ENCODE measurements around the gene EPM2A.

Gene EPM2A

DNA sequence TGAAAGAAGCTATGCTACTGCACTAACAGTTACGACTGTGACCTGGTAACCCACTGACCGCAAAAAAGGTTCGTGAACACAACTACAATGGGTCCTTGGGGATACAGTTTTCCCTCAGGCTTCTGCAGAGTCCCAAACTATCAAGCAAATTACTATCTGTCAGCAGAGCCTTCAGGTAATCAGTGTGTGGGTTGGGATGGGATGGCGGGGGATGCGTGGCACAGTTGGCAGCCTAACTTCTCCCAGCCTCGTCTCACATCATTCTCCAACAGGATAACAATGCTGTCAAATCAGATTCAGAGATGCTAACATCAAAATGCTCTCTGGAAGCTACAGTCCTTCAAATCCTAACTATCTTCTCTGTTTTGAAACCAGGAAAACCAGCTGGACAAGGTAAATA lies 102.3 kb downstream of the EPM2A start:
- H3K79me2 ChIP-seq (ENCODE audit: insufficient read depth, low read length), result no peaks in the 10 kb centered on the region
- no peak overlapping the region for H2AFZ ChIP-seq (ENCODE audit: low read length)
- H3K9ac ChIP-seq (ENCODE audit: low read depth, low read length, poor library complexity, severe bottlenecking), result no peak overlapping the region
- no peak overlapping the region for H3K4me3 ChIP-seq (ENCODE audit: low read length, poor library complexity, severe bottlenecking)
- no peaks in the 10 kb centered on the region for H3K9me2 ChIP-seq (replicated peaks; ENCODE audit: low read depth, low read length)
- no peaks in the 10 kb centered on the region for H3K36me3 ChIP-seq (ENCODE audit: insufficient read depth, low read length)
- H3K4me2 ChIP-seq (ENCODE audit: low read depth, low read length, poor library complexity, severe bottlenecking), result no peak overlapping the region
- TF ChIP-seq, protein P1, sequence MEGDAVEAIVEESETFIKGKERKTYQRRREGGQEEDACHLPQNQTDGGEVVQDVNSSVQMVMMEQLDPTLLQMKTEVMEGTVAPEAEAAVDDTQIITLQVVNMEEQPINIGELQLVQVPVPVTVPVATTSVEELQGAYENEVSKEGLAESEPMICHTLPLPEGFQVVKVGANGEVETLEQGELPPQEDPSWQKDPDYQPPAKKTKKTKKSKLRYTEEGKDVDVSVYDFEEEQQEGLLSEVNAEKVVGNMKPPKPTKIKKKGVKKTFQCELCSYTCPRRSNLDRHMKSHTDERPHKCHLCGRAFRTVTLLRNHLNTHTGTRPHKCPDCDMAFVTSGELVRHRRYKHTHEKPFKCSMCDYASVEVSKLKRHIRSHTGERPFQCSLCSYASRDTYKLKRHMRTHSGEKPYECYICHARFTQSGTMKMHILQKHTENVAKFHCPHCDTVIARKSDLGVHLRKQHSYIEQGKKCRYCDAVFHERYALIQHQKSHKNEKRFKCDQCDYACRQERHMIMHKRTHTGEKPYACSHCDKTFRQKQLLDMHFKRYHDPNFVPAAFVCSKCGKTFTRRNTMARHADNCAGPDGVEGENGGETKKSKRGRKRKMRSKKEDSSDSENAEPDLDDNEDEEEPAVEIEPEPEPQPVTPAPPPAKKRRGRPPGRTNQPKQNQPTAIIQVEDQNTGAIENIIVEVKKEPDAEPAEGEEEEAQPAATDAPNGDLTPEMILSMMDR (conservative IDR thresholded peaks at IDR 0.05; ENCODE audit: low read length), result no peak
- no peak for TF ChIP-seq EZH2phosphoT487 (IDR thresholded peaks at IDR 0.05; ENCODE audit: borderline replicate concordance)
- H3K27me3 ChIP-seq (ENCODE audit: insufficient read depth, low read length, poor library complexity, severe bottlenecking), result no peaks in the 10 kb centered on the region
- no peaks in the 10 kb centered on the region for H3K9me3 ChIP-seq (ENCODE audit: insufficient read depth, low read depth, low read length)
- peaks cover 5% of the 10 kb centered on the region for H3K4me1 ChIP-seq (ENCODE audit: insufficient read depth, low read length, poor library complexity, severe bottlenecking)
- H3F3A ChIP-seq (ENCODE audit: low read depth), result no peaks in the 10 kb centered on the region
- no peaks in the 10 kb centered on the region for H4K20me1 ChIP-seq (ENCODE audit: insufficient read depth, low read length, poor library complexity, severe bottlenecking)

DNA sequence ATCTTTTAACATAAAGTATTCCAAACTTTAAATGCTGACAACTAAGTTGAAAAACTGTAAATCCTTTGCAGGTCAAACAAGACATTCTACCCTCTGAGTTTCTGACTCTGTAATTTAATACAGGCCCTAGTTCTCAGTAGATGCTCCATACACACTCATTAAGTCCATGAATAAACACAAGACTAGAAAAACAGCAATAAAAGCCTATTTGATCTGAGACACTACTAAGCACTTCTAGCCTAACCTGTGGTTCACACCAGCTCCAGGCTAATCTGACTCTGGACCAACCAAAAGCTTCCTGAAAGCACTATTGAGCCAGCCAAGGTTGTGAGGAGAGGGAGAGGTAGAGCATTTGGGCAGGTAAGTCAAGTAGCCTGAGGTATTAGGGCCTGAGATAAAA lies 103.9 kb downstream of the EPM2A start:
- Histone ChIP-seq H3K36me3 (ENCODE audit: insufficient read depth, low read length) (no peaks in the 10 kb centered on the region; the same call in 1 of the 2 replicates), H3K79me2 (ENCODE audit: insufficient read depth, low read length) (no peaks in the 10 kb centered on the region), H3K9ac (ENCODE audit: low read depth, low read length, poor library complexity, severe bottlenecking) (no peak overlapping the region), H3K4me1 (ENCODE audit: insufficient read depth, low read length, poor library complexity, severe bottlenecking) (no peaks in the 10 kb centered on the region), H3K9me2 (replicated peaks; ENCODE audit: low read depth, low read length) (no peaks in the 10 kb centered on the region), H3K9me3 (ENCODE audit: insufficient read depth, low read depth, low read length) (no peaks in the 10 kb centered on the region), H3K4me3 (ENCODE audit: low read length, poor library complexity, severe bottlenecking) (no peak overlapping the region), H4K20me1 (ENCODE audit: insufficient read depth, low read length, poor library complexity, severe bottlenecking) (no peaks in the 10 kb centered on the region), H3K4me2 (ENCODE audit: low read depth, low read length, poor library complexity, severe bottlenecking) (no peak overlapping the region), H2AFZ (ENCODE audit: low read length) (no peak overlapping the region), H3F3A (ENCODE audit: low read depth) (no peaks in the 10 kb centered on the region), H3K27me3 (ENCODE audit: insufficient read depth, low read length, poor library complexity, severe bottlenecking) (no peaks in the 10 kb centered on the region)
- TF ChIP-seq, protein P1 (conservative IDR thresholded peaks at IDR 0.05; ENCODE audit: low read length), result no peak
- TF ChIP-seq EZH2phosphoT487 (IDR thresholded peaks at IDR 0.05; ENCODE audit: borderline replicate concordance), result no peak

DNA sequence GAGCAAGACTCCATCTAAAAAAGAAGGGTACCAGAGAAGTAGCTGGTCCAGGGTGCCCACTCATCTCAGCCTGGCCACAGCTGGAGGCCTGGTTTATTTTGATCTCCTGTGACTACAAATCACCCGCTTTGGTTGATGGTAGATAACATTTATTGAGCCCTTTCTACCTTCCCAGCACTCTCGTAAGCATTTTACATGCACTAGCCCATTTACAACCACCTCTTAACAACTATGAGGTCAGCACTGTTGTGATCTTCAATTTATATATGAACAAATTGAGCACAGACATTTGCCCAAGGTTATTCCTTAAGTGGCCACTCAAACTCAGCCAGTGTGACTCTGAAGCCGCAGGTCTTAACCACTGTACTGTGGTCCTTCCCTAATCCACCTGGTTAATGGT lies 104.7 kb downstream of the EPM2A start:
- TF ChIP-seq, protein P1 (conservative IDR thresholded peaks at IDR 0.05; ENCODE audit: low read length), result no peak
- TF ChIP-seq EZH2phosphoT487 (IDR thresholded peaks at IDR 0.05; ENCODE audit: borderline replicate concordance), result no peak

More for the DNA sequence above, 104.7 kb downstream of the EPM2A start:
- Histone ChIP-seq H3K4me1 (ENCODE audit: insufficient read depth, low read length, poor library complexity, severe bottlenecking) (no peaks in the 10 kb centered on the region), H3K9me3 (ENCODE audit: insufficient read depth, low read depth, low read length) (no peaks in the 10 kb centered on the region), H3K4me3 (ENCODE audit: low read length, poor library complexity, severe bottlenecking) (no peak overlapping the region), H3K36me3 (ENCODE audit: insufficient read depth, low read length) (no peaks in the 10 kb centered on the region; the same call in 1 of the 2 replicates), H3K79me2 (ENCODE audit: insufficient read depth, low read length) (no peaks in the 10 kb centered on the region), H3K27me3 (ENCODE audit: insufficient read depth, low read length, poor library complexity, severe bottlenecking) (no peaks in the 10 kb centered on the region), H3K4me2 (ENCODE audit: low read depth, low read length, poor library complexity, severe bottlenecking) (no peak overlapping the region), H3K9me2 (replicated peaks; ENCODE audit: low read depth, low read length) (no peaks in the 10 kb centered on the region), H3F3A (ENCODE audit: low read depth) (no peaks in the 10 kb centered on the region), H4K20me1 (ENCODE audit: insufficient read depth, low read length, poor library complexity, severe bottlenecking) (no peaks in the 10 kb centered on the region), H2AFZ (ENCODE audit: low read length) (no peak overlapping the region), H3K9ac (ENCODE audit: low read depth, low read length, poor library complexity, severe bottlenecking) (no peak overlapping the region)

All from Loucy (cell line).